Left lung (tissue), 10 donors: ENCODE measurements around the gene ADCY10. TPM values are rescaled to one million over a fixed set of nuclear protein-coding genes. Genes with fewer than 3 reads are reported as not detected.

Source experiments
- ATAC-seq: fragments of 200-7000 bp; cut with Tn5 transposase; one replicate; pipeline ENCODE4 v1.9.1; 2020; ENCODE audit warnings: moderate library complexity
- DNase-seq, 4 donors: peaks; one replicate each; pipeline ENCODE4 v3.0.0-alpha.2; 2013 to 2020
- H3K27ac ChIP-seq, 2 donors: fragments of 200-600 bp; sonication (generic) in 1 of 2; one replicate each; pipeline versions ENCODE4 v1.5.0 to v1.8.0; 2020 to 2021
- H3K27me3 ChIP-seq, 2 donors: fragments of 200-600 bp; sonication (generic) in 1 of 2; one replicate each; pipeline versions ENCODE4 v1.5.0 to v1.8.0; 2020 to 2021
- H3K36me3 ChIP-seq, 2 donors: fragments of 200-600 bp; sonication (generic) in 1 of 2; one replicate each; pipeline versions ENCODE4 v1.5.0 to v1.8.0; 2020 to 2021
- H3K4me1 ChIP-seq, 2 donors: fragments of 200-600 bp; one replicate each; pipeline ENCODE4 v1.8.0; 2021
- H3K4me3 ChIP-seq, 2 donors: fragments of 200-600 bp; sonication (generic) in 1 of 2; one replicate each; pipeline versions ENCODE4 v1.5.0 to v1.8.0; 2020 to 2021; ENCODE audit warnings: mild to moderate bottlenecking in 1 of 2
- H3K9me3 ChIP-seq, 2 donors: fragments of 200-600 bp; sonication (generic) in 1 of 2; one replicate each; pipeline versions ENCODE4 v1.5.0 to v1.8.0; 2020 to 2021
- CTCF ChIP-seq, 2 donors: fragments of 200-600 bp; sonication (generic) in 1 of 2; IDR thresholded peaks; one replicate each; pipeline versions ENCODE4 v1.5.0 to v1.8.0; 2021; ENCODE audit warnings: antibody characterized with exemption in 2 of 2
- intact Hi-C, 2 donors: fragments of 100-400 bp; cut with DNase I; formaldehyde crosslinking; loops; one replicate each; pipeline versions ENCODE4 v1.11.2 to v1.14.2; 2022
- polyA plus RNA-seq, 6 donors: library from polyadenylated mRNA; unstranded; fragments of 120-200 nt; gene quantifications; one replicate each; pipeline ENCODE4 v1.2.1, GENCODE V29; 2013; ENCODE audit not compliant: insufficient read length in 6 of 6
- total RNA-seq, 2 donors: library from RNA; stranded (reverse); fragmentation: NEBNext Ultra II Directional; extraction: Animal tissue kit (Norgen Biotek cat#: 25700); gene quantifications; one replicate each; pipeline ENCODE4 v1.2.1, GENCODE V29; 2021
- donor health status: DM: no; HTN: yes; CAD: no.
- donor health status: DM: no; HTN: no; CAD: no.

ADCY10 gene
- total and polyA plus RNA-seq, 8 donors, result 0.11 to 0.37 (median 0.21) TPM; not detected in 1

GRCh38 chr1:167798952-167799351, 115.0 kb downstream of the ADCY10 start:
- H3K4me3 ChIP-seq, result no peak overlapping the region
- H3K36me3 ChIP-seq, result no peaks in the 10 kb centered on the region
- intact Hi-C loops, result loop anchor here in 1 of 2 donors (5.0 kb wide), 1 partner anchor 82 kb away; no protein-coding TSS in a partner anchor
- H3K9me3 ChIP-seq, result no peaks in the 10 kb centered on the region
- peaks cover 13 to 30% of the 10 kb centered on the region in 2 donors for H3K4me1 ChIP-seq
- no peak for TF ChIP-seq CTCF (IDR thresholded peaks at IDR 0.05)
- no peak overlapping the region for H3K27ac ChIP-seq
- ATAC-seq (no peak), DNase-seq (no peak)
- no peaks in the 10 kb centered on the region for H3K27me3 ChIP-seq

- intact Hi-C loops, result loop anchor here in 1 of 2 donors (5.0 kb wide), 1 partner anchor 80 kb away; no protein-coding TSS in a partner anchor
- peak; percentile 98 for ATAC-seq
Observed at GRCh38 chr1:167797015-167797414, 116.9 kb downstream of the ADCY10 start.

GRCh38 chr1:167795810-167796740, 117.9 kb downstream of the ADCY10 start:
- DNase-seq, result no peak
- Histone ChIP-seq H3K4me1 (peaks cover 13 to 23% of the 10 kb centered on the region in 2 donors), H3K27me3 (no peaks in the 10 kb centered on the region), H3K36me3 (no peaks in the 10 kb centered on the region), H3K27ac (peak overlapping the region; percentile 68 to 75), H3K9me3 (no peaks in the 10 kb centered on the region), H3K4me3 (no peak overlapping the region)
- ATAC-seq, result peak; percentile 12
- intact Hi-C loops, result loop anchor here in 1 of 2 donors (5.0 kb wide), 1 partner anchor 79 kb away; no protein-coding TSS in a partner anchor
- TF ChIP-seq CTCF (IDR thresholded peaks at IDR 0.05), result no peak

More at GRCh38 chr1:167797015-167797414, 116.9 kb downstream of the ADCY10 start:
- Histone ChIP-seq H3K27me3 (no peaks in the 10 kb centered on the region), H3K4me3 (no peak overlapping the region), H3K36me3 (no peaks in the 10 kb centered on the region), H3K27ac (peak overlapping the region; percentile 68 to 75), H3K9me3 (no peaks in the 10 kb centered on the region), H3K4me1 (peaks cover 13 to 17% of the 10 kb centered on the region in 2 donors)
- peak in 3 of 4 donors; percentile 73 to 88 (median 79) for DNase-seq
- TF ChIP-seq CTCF (IDR thresholded peaks at IDR 0.05), result no peak

- Histone ChIP-seq H3K4me3 (no peak overlapping the region), H3K27ac (no peak overlapping the region), H3K36me3 (peaks cover 0 to 11% of the 10 kb centered on the region in 2 donors), H3K9me3 (no peaks in the 10 kb centered on the region), H3K27me3 (no peaks in the 10 kb centered on the region), H3K4me1 (peaks cover 13 to 28% of the 10 kb centered on the region in 2 donors)
- ATAC-seq, result no peak
- no peak for DNase-seq
- intact Hi-C loops, result no loop called here
- no peak for TF ChIP-seq CTCF (IDR thresholded peaks at IDR 0.05)
Observed at GRCh38 chr1:167794043-167794442, 119.9 kb downstream of the ADCY10 start.

- ATAC-seq, result peak; percentile 5
- H3K4me3 ChIP-seq, result no peak overlapping the region
- H3K27me3 ChIP-seq, result no peaks in the 10 kb centered on the region
- H3K4me1 ChIP-seq, result peaks cover 13 to 28% of the 10 kb centered on the region in 2 donors
- no peak for TF ChIP-seq CTCF (IDR thresholded peaks at IDR 0.05)
- peak overlapping the region in 1 of 2 donors; percentile 37 for H3K27ac ChIP-seq
- H3K9me3 ChIP-seq, result no peaks in the 10 kb centered on the region
- H3K36me3 ChIP-seq, result peaks cover 0 to 29% of the 10 kb centered on the region in 2 donors
- DNase-seq, result no peak
- intact Hi-C loops, result no loop called here
Observed at GRCh38 chr1:167792188-167792565, 121.8 kb downstream of the ADCY10 start.
